ENCODE data around the gene PTHLH.

Gene PTHLH

DNA sequence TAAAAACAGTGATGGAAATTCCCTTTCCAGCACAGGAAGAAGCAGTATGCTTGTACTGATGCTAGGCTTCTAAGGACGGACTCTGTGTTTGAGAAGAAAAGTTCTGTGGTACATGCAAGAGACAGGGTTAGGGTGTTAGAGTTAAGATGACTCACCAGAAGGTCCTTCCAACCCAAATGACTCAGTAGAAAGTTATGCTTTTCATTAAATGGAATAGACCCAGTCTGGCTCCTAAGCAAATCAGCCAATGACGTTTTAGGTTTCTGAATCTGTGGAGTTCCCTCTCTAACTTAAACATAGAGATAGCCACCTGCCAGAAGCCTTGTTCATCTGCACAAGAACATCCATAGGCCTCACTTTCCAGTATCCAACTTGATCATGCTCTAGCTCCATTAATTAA is 5.7 kb downstream of the PTHLH start:
- Histone ChIP-seq H3K9me3 (ENCODE audit: control insufficient read depth in 2 of 2, low read length in 2 of 2) (no peaks in the 10 kb centered on the region), H3K27ac (ENCODE audit: low read depth in 2 of 2, low read length in 2 of 2) (no peak overlapping the region), H3K9ac (ENCODE audit: low read depth in 1 of 2, low read length in 2 of 2) (no peak overlapping the region), H3K27me3 (ENCODE audit: control insufficient read depth in 2 of 2, insufficient read depth in 2 of 2, low read length in 2 of 2) (peaks cover 40 to 49% of the 10 kb centered on the region in 2 donors), H3K4me1 (ENCODE audit: control insufficient read depth in 2 of 2, insufficient read depth in 2 of 2, low read length in 2 of 2) (peaks cover 6 to 17% of the 10 kb centered on the region in 2 donors), H3K4me3 (ENCODE audit: low read length in 2 of 2) (no peak overlapping the region), H3K36me3 (ENCODE audit: control insufficient read depth in 2 of 2, insufficient read depth in 2 of 2, low read length in 2 of 2) (no peaks in the 10 kb centered on the region)

DNA sequence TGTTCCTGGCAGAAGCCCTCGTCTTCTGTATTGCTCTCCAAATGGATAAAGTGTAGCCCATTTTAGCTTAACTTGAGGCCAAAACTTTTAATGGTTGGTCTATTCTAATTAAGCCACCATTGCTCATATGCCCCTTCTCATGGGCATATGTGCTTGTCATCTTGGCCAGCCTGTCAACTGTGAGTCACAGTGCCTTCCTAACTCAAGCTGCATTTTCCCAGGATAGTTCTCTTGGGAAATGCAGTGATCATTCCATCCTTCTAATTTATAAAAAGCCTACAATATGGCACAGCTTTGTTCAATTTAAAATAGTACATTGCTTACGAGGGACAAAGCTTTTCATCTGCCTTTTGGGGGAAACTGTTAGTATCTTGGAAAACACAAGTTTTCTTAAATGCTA is 6.6 kb downstream of the PTHLH start:
- Histone ChIP-seq H3K4me3 (ENCODE audit: low read length in 2 of 2) (no peak overlapping the region), H3K9me3 (ENCODE audit: control insufficient read depth in 2 of 2, low read length in 2 of 2) (no peaks in the 10 kb centered on the region), H3K9ac (ENCODE audit: low read depth in 1 of 2, low read length in 2 of 2) (no peak overlapping the region), H3K27ac (ENCODE audit: low read depth in 2 of 2, low read length in 2 of 2) (no peak overlapping the region), H3K36me3 (ENCODE audit: control insufficient read depth in 2 of 2, insufficient read depth in 2 of 2, low read length in 2 of 2) (no peaks in the 10 kb centered on the region), H3K27me3 (ENCODE audit: control insufficient read depth in 2 of 2, insufficient read depth in 2 of 2, low read length in 2 of 2) (peaks cover 32 to 41% of the 10 kb centered on the region in 2 donors), H3K4me1 (ENCODE audit: control insufficient read depth in 2 of 2, insufficient read depth in 2 of 2, low read length in 2 of 2) (peaks cover 6 to 17% of the 10 kb centered on the region in 2 donors)

DNA sequence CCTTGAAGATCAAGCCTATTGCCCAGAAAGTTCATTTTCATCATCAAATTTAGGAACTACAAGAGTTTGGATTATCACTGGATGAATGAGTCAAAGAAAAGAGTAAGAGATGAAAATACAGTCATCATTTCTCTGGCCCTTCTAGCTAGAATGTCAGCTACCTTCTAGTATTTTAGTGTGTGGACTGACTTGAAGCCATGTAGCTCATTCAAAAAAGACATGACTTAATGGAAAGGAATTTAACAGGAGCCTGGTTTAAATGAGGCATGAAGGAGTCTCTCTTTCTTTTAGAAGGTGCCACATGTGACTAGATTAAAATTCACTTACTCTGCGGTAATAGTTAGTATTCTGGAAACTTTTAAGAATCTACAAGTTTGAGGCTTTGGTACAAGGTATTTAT is 7.1 kb downstream of the PTHLH start:
- Histone ChIP-seq H3K9me3 (ENCODE audit: control insufficient read depth in 2 of 2, low read length in 2 of 2) (no peaks in the 10 kb centered on the region), H3K27me3 (ENCODE audit: control insufficient read depth in 2 of 2, insufficient read depth in 2 of 2, low read length in 2 of 2) (peaks cover 29 to 38% of the 10 kb centered on the region in 2 donors), H3K27ac (ENCODE audit: low read depth in 2 of 2, low read length in 2 of 2) (no peak overlapping the region), H3K36me3 (ENCODE audit: control insufficient read depth in 2 of 2, insufficient read depth in 2 of 2, low read length in 2 of 2) (no peaks in the 10 kb centered on the region), H3K9ac (ENCODE audit: low read depth in 1 of 2, low read length in 2 of 2) (no peak overlapping the region), H3K4me3 (ENCODE audit: low read length in 2 of 2) (no peak overlapping the region), H3K4me1 (ENCODE audit: control insufficient read depth in 2 of 2, insufficient read depth in 2 of 2, low read length in 2 of 2) (peaks cover 6 to 17% of the 10 kb centered on the region in 2 donors)

DNA sequence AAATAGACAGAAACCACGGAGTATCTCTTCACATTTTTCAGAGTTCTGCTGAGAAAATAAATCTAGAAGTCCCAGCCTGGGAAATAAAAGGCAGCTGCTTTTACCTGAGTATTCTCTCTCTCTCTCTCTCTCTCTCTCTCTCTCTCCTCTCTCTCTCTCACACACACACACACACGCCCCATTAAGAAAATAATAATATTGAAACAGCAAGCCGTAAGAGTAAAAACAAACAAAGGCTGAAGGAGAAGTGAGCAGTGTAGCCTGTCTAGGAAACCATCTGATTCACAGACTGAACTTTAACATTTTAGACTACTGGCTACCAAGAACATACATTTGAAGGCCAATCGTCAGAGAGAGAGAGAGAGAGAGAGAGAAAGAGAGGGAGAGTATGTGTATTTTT is 8.4 kb downstream of the PTHLH start:
- no peaks in the 10 kb centered on the region for H3K36me3 ChIP-seq (ENCODE audit: control insufficient read depth in 2 of 2, insufficient read depth in 2 of 2, low read length in 2 of 2)
- no peak overlapping the region for H3K9ac ChIP-seq (ENCODE audit: low read depth in 1 of 2, low read length in 2 of 2)
- no peak overlapping the region for H3K27ac ChIP-seq (ENCODE audit: low read depth in 2 of 2, low read length in 2 of 2)
- peaks cover 23 to 29% of the 10 kb centered on the region in 2 donors for H3K27me3 ChIP-seq (ENCODE audit: control insufficient read depth in 2 of 2, insufficient read depth in 2 of 2, low read length in 2 of 2)
- H3K9me3 ChIP-seq (ENCODE audit: control insufficient read depth in 2 of 2, low read length in 2 of 2): no peaks in the 10 kb centered on the region
- H3K4me3 ChIP-seq (ENCODE audit: low read length in 2 of 2): no peak overlapping the region
- peaks cover 0 to 8% of the 10 kb centered on the region in 2 donors for H3K4me1 ChIP-seq (ENCODE audit: control insufficient read depth in 2 of 2, insufficient read depth in 2 of 2, low read length in 2 of 2)

DNA sequence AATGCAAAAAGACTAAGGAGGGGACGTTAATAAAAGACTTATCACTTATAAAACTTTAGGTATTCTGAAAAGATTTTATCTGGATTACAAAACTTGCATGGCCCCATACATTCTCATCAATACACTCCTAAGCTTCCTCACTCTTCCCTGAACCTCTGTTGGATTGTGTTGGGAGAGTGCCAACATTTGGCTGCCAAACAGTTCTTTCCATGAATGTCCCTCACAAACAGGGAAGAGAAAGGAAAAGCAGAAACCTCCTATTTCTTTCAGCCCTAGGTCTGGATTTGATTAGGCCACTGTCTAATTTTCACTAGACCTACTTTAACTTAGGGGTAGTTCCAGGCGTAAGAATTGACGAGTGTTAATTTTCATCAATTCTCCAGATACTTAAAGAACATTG is 11.7 kb downstream of the PTHLH start:
- no peaks in the 10 kb centered on the region for H3K9me3 ChIP-seq (ENCODE audit: control insufficient read depth in 2 of 2, low read length in 2 of 2)
- H3K36me3 ChIP-seq (ENCODE audit: control insufficient read depth in 2 of 2, insufficient read depth in 2 of 2, low read length in 2 of 2): no peaks in the 10 kb centered on the region
- no peaks in the 10 kb centered on the region for H3K4me1 ChIP-seq (ENCODE audit: control insufficient read depth in 2 of 2, insufficient read depth in 2 of 2, low read length in 2 of 2)
- peaks cover 3 to 6% of the 10 kb centered on the region in 2 donors for H3K27me3 ChIP-seq (ENCODE audit: control insufficient read depth in 2 of 2, insufficient read depth in 2 of 2, low read length in 2 of 2)
- no peak overlapping the region for H3K4me3 ChIP-seq (ENCODE audit: low read length in 2 of 2)
- no peak overlapping the region for H3K27ac ChIP-seq (ENCODE audit: low read depth in 2 of 2, low read length in 2 of 2)
- no peak overlapping the region for H3K9ac ChIP-seq (ENCODE audit: low read depth in 1 of 2, low read length in 2 of 2)

DNA sequence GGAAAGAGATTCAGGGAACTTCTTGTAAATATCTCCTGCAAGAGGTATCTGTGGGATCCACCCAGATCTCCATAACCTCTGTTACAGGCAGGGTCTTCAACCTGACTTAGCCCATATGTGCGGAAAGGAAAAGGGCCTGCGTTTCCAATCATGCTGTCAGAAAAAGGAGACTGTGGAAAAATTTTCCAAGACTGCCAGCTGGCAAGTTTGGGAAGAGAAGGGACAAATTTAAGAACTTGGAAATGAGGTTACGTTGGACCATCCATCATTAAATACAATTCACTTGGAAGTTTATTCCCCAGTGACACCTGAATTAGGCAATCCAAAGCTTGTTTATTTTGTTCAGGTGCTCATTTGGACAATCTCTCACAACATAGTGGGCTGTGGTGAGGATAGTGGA is 13.9 kb downstream of the PTHLH start:
- H3K4me3 ChIP-seq (ENCODE audit: low read length in 2 of 2): no peak overlapping the region
- no peaks in the 10 kb centered on the region for H3K36me3 ChIP-seq (ENCODE audit: control insufficient read depth in 2 of 2, insufficient read depth in 2 of 2, low read length in 2 of 2)
- no peaks in the 10 kb centered on the region for H3K9me3 ChIP-seq (ENCODE audit: control insufficient read depth in 2 of 2, low read length in 2 of 2)
- no peaks in the 10 kb centered on the region for H3K4me1 ChIP-seq (ENCODE audit: control insufficient read depth in 2 of 2, insufficient read depth in 2 of 2, low read length in 2 of 2)
- no peak overlapping the region for H3K9ac ChIP-seq (ENCODE audit: low read depth in 1 of 2, low read length in 2 of 2)
- peaks cover 3% of the 10 kb centered on the region in 2 donors for H3K27me3 ChIP-seq (ENCODE audit: control insufficient read depth in 2 of 2, insufficient read depth in 2 of 2, low read length in 2 of 2)
- no peak overlapping the region for H3K27ac ChIP-seq (ENCODE audit: low read depth in 2 of 2, low read length in 2 of 2)

DNA sequence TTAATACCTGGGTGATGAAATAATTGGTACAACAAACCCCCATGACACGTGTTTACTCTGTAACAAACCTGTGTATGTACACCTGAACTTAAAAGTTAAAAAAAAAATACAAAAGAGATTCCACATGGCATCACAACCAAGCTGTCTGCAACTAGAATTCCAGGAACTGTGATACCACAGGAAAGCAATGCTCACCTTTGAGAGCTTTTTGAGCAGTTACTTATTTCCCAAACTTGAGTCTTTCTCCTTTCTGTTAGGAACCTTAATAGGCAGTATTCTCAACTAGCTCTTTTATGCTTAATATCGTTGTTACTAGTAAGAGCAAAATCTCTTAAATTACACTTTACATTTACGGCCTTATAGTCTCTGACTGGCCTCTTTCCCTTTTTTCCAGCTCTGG is 15.2 kb downstream of the PTHLH start:
- Histone ChIP-seq H3K9ac (ENCODE audit: low read depth in 1 of 2, low read length in 2 of 2) (no peak overlapping the region), H3K4me3 (ENCODE audit: low read length in 2 of 2) (no peak overlapping the region), H3K4me1 (ENCODE audit: control insufficient read depth in 2 of 2, insufficient read depth in 2 of 2, low read length in 2 of 2) (no peaks in the 10 kb centered on the region), H3K9me3 (ENCODE audit: control insufficient read depth in 2 of 2, low read length in 2 of 2) (no peaks in the 10 kb centered on the region), H3K27me3 (ENCODE audit: control insufficient read depth in 2 of 2, insufficient read depth in 2 of 2, low read length in 2 of 2) (peaks cover 0 to 3% of the 10 kb centered on the region in 2 donors), H3K27ac (ENCODE audit: low read depth in 2 of 2, low read length in 2 of 2) (no peak overlapping the region), H3K36me3 (ENCODE audit: control insufficient read depth in 2 of 2, insufficient read depth in 2 of 2, low read length in 2 of 2) (no peaks in the 10 kb centered on the region)

DNA sequence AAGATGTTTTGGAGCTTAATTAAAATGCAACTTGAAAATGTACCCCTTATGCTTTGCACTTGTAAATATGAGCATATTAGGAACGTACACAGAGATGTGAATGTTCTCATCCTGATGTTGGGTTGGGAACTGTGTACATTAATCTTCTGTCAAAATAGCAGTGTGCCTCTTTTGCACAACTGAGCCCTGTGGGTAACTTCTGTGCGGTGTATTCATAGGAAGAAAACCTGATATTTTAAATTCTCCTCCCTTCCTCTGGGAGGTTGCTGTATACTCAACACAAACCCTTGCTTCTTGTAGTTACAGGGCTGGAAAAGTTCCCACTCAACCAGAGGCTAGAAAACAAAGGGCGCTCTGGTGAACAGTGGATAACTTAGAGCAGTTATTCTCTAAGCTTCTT is 18.7 kb downstream of the PTHLH start:
- no peak overlapping the region for H3K4me3 ChIP-seq (ENCODE audit: low read length in 2 of 2)
- H3K27ac ChIP-seq (ENCODE audit: low read depth in 2 of 2, low read length in 2 of 2): no peak overlapping the region
- peaks cover 0 to 3% of the 10 kb centered on the region in 2 donors for H3K27me3 ChIP-seq (ENCODE audit: control insufficient read depth in 2 of 2, insufficient read depth in 2 of 2, low read length in 2 of 2)
- H3K9ac ChIP-seq (ENCODE audit: low read depth in 1 of 2, low read length in 2 of 2): no peak overlapping the region
- H3K4me1 ChIP-seq (ENCODE audit: control insufficient read depth in 2 of 2, insufficient read depth in 2 of 2, low read length in 2 of 2): no peaks in the 10 kb centered on the region
- no peaks in the 10 kb centered on the region for H3K36me3 ChIP-seq (ENCODE audit: control insufficient read depth in 2 of 2, insufficient read depth in 2 of 2, low read length in 2 of 2)
- no peaks in the 10 kb centered on the region for H3K9me3 ChIP-seq (ENCODE audit: control insufficient read depth in 2 of 2, low read length in 2 of 2)

DNA sequence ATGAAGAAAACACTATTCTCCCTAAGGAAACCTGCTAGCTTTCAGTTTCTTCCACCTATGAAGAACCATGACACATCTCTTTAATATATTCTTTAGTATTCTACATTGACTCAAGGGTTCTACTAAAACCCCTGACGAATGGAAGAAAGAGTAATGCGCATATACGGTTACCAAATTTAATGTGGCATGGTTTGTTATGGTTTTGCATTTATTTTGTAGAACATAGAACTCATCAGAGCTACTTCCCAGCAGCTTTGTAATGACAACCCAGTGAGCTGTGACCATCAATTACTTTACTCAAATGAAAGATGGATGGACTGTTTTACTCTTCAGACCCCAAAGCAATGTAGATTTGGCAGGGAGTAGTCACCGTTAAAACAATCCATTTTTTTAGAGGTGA is 19.2 kb downstream of the PTHLH start:
- Histone ChIP-seq H3K27me3 (ENCODE audit: control insufficient read depth in 2 of 2, insufficient read depth in 2 of 2, low read length in 2 of 2) (peaks cover 0 to 3% of the 10 kb centered on the region in 2 donors), H3K4me1 (ENCODE audit: control insufficient read depth in 2 of 2, insufficient read depth in 2 of 2, low read length in 2 of 2) (no peaks in the 10 kb centered on the region), H3K4me3 (ENCODE audit: low read length in 2 of 2) (no peak overlapping the region), H3K9me3 (ENCODE audit: control insufficient read depth in 2 of 2, low read length in 2 of 2) (no peaks in the 10 kb centered on the region), H3K27ac (ENCODE audit: low read depth in 2 of 2, low read length in 2 of 2) (no peak overlapping the region), H3K36me3 (ENCODE audit: control insufficient read depth in 2 of 2, insufficient read depth in 2 of 2, low read length in 2 of 2) (no peaks in the 10 kb centered on the region), H3K9ac (ENCODE audit: low read depth in 1 of 2, low read length in 2 of 2) (no peak overlapping the region)

DNA sequence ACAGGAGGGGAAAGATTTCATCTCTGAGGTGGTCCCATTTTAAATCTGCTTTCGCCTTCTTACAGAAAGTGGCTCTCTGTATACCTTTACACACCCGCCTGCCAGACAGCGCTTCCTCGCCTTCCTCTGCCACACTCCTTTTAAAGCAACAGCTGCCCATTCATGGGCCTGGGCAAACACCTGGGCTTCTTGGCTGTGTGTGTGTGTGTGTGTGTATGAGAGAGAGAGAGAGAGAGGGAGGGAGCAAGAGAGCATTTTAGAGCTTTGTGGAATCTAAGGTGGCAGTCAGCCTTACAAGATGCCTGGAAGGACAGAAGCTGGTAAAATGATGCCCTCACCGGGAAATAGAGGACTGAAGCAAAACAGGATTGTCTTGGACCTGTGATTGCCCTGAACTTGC is 20.0 kb downstream of the PTHLH start:
- no peak overlapping the region for H3K27ac ChIP-seq (ENCODE audit: low read depth in 2 of 2, low read length in 2 of 2)
- no peaks in the 10 kb centered on the region for H3K4me1 ChIP-seq (ENCODE audit: control insufficient read depth in 2 of 2, insufficient read depth in 2 of 2, low read length in 2 of 2)
- peaks cover 0 to 3% of the 10 kb centered on the region in 2 donors for H3K27me3 ChIP-seq (ENCODE audit: control insufficient read depth in 2 of 2, insufficient read depth in 2 of 2, low read length in 2 of 2)
- H3K4me3 ChIP-seq (ENCODE audit: low read length in 2 of 2): no peak overlapping the region
- no peaks in the 10 kb centered on the region for H3K9me3 ChIP-seq (ENCODE audit: control insufficient read depth in 2 of 2, low read length in 2 of 2)
- no peaks in the 10 kb centered on the region for H3K36me3 ChIP-seq (ENCODE audit: control insufficient read depth in 2 of 2, insufficient read depth in 2 of 2, low read length in 2 of 2)
- no peak overlapping the region for H3K9ac ChIP-seq (ENCODE audit: low read depth in 1 of 2, low read length in 2 of 2)

DNA sequence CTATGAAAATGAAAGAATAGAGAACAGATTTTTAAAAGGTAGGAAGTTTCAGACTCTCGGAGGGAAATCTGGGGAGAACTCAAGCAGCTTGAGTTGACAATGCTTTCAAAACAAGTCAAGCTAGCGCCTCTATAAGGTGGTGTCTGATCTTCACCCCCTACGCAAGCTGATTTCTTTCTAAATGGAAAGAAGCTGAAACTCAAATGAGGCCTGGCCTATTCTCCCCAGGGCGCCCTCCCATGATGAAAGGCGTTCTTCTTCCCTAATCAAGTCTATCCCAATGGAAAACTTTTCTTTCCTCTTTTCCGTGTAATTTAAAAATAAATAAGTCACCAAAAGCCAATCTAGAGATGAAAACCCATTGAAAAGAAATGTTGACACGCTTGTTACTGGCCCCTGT is 20.6 kb downstream of the PTHLH start:
- no peak overlapping the region for H3K9ac ChIP-seq (ENCODE audit: low read depth in 1 of 2, low read length in 2 of 2)
- H3K9me3 ChIP-seq (ENCODE audit: control insufficient read depth in 2 of 2, low read length in 2 of 2): no peaks in the 10 kb centered on the region
- H3K4me3 ChIP-seq (ENCODE audit: low read length in 2 of 2): no peak overlapping the region
- H3K27me3 ChIP-seq (ENCODE audit: control insufficient read depth in 2 of 2, insufficient read depth in 2 of 2, low read length in 2 of 2): peaks cover 0 to 3% of the 10 kb centered on the region in 2 donors
- H3K36me3 ChIP-seq (ENCODE audit: control insufficient read depth in 2 of 2, insufficient read depth in 2 of 2, low read length in 2 of 2): no peaks in the 10 kb centered on the region
- no peak overlapping the region for H3K27ac ChIP-seq (ENCODE audit: low read depth in 2 of 2, low read length in 2 of 2)
- no peaks in the 10 kb centered on the region for H3K4me1 ChIP-seq (ENCODE audit: control insufficient read depth in 2 of 2, insufficient read depth in 2 of 2, low read length in 2 of 2)

Measured in mucosa of rectum (tissue), 2 donors.